Lower lobe of right lung (tissue), 2 donors: Measurements from ENCODE around the gene NSG2. TPM values are rescaled to one million over a fixed set of nuclear protein-coding genes. Genes with fewer than 3 reads are reported as not detected.

Experiments used
- ATAC-seq, 2 donors: fragments of 200-7000 bp; cut with Tn5 transposase; one replicate each; pipeline ENCODE4 v1.9.1; 2020 to 2022; ENCODE audit warnings: mild to moderate bottlenecking in 2 of 2, moderate library complexity in 2 of 2
- DNase-seq: peaks from one replicate; pipeline ENCODE4 v3.0.0-alpha.2; 2020
- H3K27ac ChIP-seq: fragments of 200-600 bp; one replicate; pipeline ENCODE4 v1.8.0; 2022
- H3K27me3 ChIP-seq: fragments of 200-600 bp; one replicate; pipeline ENCODE4 v1.8.0; 2022; ENCODE audit warnings: low read depth
- H3K36me3 ChIP-seq: fragments of 200-600 bp; one replicate; pipeline ENCODE4 v1.8.0; 2022; ENCODE audit warnings: mild to moderate bottlenecking
- H3K4me1 ChIP-seq: fragments of 200-600 bp; one replicate; pipeline ENCODE4 v1.8.0; 2022
- H3K4me3 ChIP-seq: fragments of 200-600 bp; one replicate; pipeline ENCODE4 v1.8.0; 2022; ENCODE audit warnings: mild to moderate bottlenecking
- H3K9me3 ChIP-seq: fragments of 200-600 bp; one replicate; pipeline ENCODE4 v1.8.0; 2022
- intact Hi-C: fragments of 100-400 bp; cut with DNase I; formaldehyde crosslinking; loops from one replicate; pipeline ENCODE4 v1.11.0; 2022
- total RNA-seq: library from RNA; stranded (reverse); fragmentation: NEBNext Ultra II Directional; extraction: Animal tissue kit (Norgen Biotek cat#: 25700); gene quantifications from one replicate; pipeline ENCODE4 v1.2.1, GENCODE V29; 2021
- TF ChIP-seq, protein P1 (sequence below): fragments of 200-600 bp; IDR thresholded peaks from one replicate; pipeline ENCODE4 v1.8.0; 2022; ENCODE audit warnings: antibody characterized with exemption, mild to moderate bottlenecking
- donor health status: DM: no; HTN: yes; CAD: no; lungs with severe emphysema.

NSG2 gene
- total RNA-seq, 1 donor from 2014 or later: not detected

DNA sequence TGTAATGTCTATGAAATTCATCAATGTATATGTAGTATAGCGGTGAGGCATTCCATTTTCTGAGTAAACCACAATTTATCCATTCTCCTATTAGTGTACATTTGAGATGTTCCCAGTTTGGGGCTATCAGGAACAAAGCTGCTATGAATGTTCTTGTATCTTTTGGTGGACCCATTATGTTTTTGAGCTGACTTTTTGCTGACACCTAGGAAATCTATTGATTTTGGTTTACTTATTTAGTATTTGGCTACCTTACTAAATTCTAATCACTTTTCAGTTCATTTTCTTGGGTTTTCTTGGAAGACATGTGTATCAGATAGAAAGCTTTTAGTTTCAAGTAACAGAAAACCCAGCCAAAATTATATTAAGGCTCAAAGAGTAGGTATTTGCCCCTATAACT is 13.7 kb downstream of the NSG2 start:
- ATAC-seq (no peak), DNase-seq (no peak)
- H3K4me1 ChIP-seq: no peaks in the 10 kb centered on the region
- no peak overlapping the region for H3K4me3 ChIP-seq
- H3K9me3 ChIP-seq: no peaks in the 10 kb centered on the region
- intact Hi-C loops: no loop called here
- no peak overlapping the region for H3K27ac ChIP-seq
- TF ChIP-seq, protein P1, sequence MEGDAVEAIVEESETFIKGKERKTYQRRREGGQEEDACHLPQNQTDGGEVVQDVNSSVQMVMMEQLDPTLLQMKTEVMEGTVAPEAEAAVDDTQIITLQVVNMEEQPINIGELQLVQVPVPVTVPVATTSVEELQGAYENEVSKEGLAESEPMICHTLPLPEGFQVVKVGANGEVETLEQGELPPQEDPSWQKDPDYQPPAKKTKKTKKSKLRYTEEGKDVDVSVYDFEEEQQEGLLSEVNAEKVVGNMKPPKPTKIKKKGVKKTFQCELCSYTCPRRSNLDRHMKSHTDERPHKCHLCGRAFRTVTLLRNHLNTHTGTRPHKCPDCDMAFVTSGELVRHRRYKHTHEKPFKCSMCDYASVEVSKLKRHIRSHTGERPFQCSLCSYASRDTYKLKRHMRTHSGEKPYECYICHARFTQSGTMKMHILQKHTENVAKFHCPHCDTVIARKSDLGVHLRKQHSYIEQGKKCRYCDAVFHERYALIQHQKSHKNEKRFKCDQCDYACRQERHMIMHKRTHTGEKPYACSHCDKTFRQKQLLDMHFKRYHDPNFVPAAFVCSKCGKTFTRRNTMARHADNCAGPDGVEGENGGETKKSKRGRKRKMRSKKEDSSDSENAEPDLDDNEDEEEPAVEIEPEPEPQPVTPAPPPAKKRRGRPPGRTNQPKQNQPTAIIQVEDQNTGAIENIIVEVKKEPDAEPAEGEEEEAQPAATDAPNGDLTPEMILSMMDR: no peak
- no peaks in the 10 kb centered on the region for H3K36me3 ChIP-seq
- H3K27me3 ChIP-seq: peaks cover 6% of the 10 kb centered on the region

DNA sequence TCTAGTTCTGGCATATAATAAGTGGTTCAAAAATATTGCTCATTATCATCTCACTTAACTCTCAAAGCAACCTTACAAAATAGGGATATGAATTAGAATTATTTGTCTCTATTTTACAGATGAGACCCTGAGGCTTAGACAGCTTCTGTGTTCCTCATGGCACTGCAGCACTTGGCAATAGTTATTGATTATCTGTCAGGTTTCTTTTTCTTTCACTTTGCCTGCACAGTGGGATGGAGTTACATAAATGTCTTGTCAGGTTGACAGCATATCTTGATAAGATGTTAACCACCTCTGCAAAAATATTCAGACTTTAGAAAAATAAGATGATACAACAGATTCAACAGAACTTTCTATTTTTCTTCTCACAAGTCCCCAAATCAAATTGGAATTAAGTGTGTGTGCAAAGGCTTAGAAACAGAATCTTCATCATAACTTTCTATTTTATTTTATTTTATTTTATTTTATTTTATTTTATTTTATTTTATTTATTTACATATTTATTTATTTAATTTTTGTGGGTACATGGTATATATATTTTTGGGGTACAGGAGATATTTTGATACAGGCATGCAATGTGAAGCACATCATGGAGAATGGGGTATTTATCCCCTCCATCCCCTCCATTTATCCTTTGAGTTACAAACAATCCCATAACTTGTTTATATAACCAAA is 17.7 kb downstream of the NSG2 start:
- TF ChIP-seq, protein P1: no peak
- no peak overlapping the region for H3K4me3 ChIP-seq
- H3K27me3 ChIP-seq: peaks cover 8% of the 10 kb centered on the region
- no peak overlapping the region for H3K27ac ChIP-seq
- DNase-seq (no peak), ATAC-seq (no peak)
- no peaks in the 10 kb centered on the region for H3K36me3 ChIP-seq
- intact Hi-C loops: no loop called here
- H3K9me3 ChIP-seq: no peaks in the 10 kb centered on the region
- H3K4me1 ChIP-seq: no peaks in the 10 kb centered on the region

DNA sequence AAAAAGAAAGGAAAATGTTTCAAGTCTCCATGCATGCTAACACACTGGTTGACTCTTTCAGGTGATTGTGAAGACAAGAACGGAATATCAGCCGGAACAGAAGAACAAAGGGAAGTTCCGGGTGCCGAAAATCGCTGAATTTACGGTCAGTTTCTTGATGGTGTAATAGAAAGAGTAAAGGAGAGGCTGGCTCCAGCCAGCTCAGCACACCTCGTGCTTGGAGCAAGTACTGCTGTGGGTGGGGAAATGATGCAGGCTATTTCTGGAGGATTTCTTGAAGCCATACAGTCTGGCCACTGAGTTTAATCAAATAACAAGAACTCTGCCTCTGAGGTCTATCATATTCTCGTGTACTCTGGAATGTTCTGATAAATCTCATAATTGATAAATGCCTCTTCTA is 18.7 kb downstream of the NSG2 start:
- no peak overlapping the region for H3K27ac ChIP-seq
- H3K4me1 ChIP-seq: no peaks in the 10 kb centered on the region
- H3K36me3 ChIP-seq: no peaks in the 10 kb centered on the region
- TF ChIP-seq, protein P1: no peak
- no peak overlapping the region for H3K4me3 ChIP-seq
- no peaks in the 10 kb centered on the region for H3K9me3 ChIP-seq
- DNase-seq (no peak), ATAC-seq (no peak)
- intact Hi-C loops: no loop called here
- H3K27me3 ChIP-seq: peaks cover 8% of the 10 kb centered on the region

DNA sequence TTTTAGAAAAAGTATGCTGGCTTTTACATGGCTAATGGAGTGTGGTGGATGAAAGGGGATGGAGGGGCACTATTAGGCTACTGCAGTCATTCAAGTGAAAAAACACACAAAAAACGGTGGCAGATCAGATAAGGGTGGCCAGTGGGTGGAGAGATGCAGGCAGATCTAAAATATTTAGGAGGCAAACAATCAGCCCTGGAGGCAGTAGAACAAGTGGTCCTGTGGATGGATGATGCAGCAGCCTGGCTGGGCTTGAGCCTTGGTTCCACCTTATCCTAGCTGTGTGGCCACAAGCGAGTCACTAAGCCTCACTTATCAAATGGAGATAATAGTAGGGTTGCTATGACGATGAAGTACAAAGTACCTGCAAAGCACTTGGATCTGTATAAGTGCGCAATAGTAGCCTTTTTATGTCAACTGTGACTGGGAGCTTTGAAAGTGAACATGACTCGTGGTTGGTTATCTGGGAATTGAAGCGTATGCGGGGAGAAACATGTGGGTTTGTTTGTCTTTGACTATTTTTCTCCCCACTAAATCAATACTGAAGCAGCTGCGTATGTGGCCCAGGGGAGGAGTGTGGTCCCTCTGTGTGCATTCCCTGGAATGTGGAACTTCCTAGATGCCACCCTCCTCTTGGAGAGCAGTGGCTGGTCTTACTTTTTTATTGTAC is 20.2 kb downstream of the NSG2 start:
- TF ChIP-seq, protein P1: no peak
- Histone ChIP-seq H3K36me3 (no peaks in the 10 kb centered on the region), H3K27ac (no peak overlapping the region), H3K4me3 (no peak overlapping the region), H3K27me3 (peaks cover 8% of the 10 kb centered on the region), H3K4me1 (no peaks in the 10 kb centered on the region), H3K9me3 (no peaks in the 10 kb centered on the region)
- intact Hi-C loops: no loop called here
- ATAC-seq (no peak), DNase-seq (no peak)

DNA sequence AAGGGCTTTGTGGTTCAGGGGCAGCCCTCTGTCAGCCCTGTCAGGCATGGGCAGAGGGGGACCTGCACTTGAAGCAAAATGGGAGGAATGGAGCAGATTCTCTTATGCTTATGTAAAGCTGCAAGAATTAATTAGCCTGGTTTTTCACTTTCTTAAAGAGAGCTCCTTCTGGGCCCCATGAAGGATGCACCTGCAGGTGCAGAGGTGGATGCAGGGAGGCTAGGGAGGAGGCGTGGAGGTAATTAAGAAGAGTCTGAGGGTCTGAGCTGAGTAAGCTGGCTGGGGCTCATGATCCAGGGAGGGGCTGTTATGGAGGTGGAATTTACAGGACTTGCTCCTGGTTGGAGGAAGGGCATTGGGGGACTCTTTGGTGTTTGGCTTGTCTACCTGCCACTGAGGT is 22.0 kb downstream of the NSG2 start:
- intact Hi-C loops: no loop called here
- H3K4me3 ChIP-seq: no peak overlapping the region
- TF ChIP-seq, protein P1: no peak
- DNase-seq: no peak
- H3K36me3 ChIP-seq: no peaks in the 10 kb centered on the region
- no peaks in the 10 kb centered on the region for H3K9me3 ChIP-seq
- no peaks in the 10 kb centered on the region for H3K4me1 ChIP-seq
- H3K27me3 ChIP-seq: peaks cover 3% of the 10 kb centered on the region
- no peak overlapping the region for H3K27ac ChIP-seq
- no peak for ATAC-seq
